GM19035 (cell line): Measurements from ENCODE around the gene GPSM1.

ENCODE experiments used
- ATAC-seq: cut with Tn5 transposase; IDR thresholded peaks from one replicate; pipeline ENCODE4 v1.9.1; 2021; ENCODE audit not compliant: unreplicated experiment

Gene GPSM1

GRCh38 chr9:136303825-136304416 is 23.4 kb upstream of the GPSM1 start, which contains the start of gene CCDC187:
CCDC187 (minus strand) TSS chr9:136304094; CDS start chr9:136303830, 264 bp downstream.
- no peak for ATAC-seq

- no peak for ATAC-seq
Observed at GRCh38 chr9:136304456-136304855, 22.9 kb upstream of the GPSM1 start.

GRCh38 chr9:136304981-136305380 is 22.4 kb upstream of the GPSM1 start:
- no peak for ATAC-seq

- ATAC-seq = no peak
Observed at GRCh38 chr9:136305804-136306203, 21.5 kb upstream of the GPSM1 start.

GRCh38 chr9:136306211-136307208 is 20.8 kb upstream of the GPSM1 start:
- no peak for ATAC-seq

- no peak for ATAC-seq
Observed at GRCh38 chr9:136307215-136307750, 20.1 kb upstream of the GPSM1 start.

- ATAC-seq = no peak
Observed at GRCh38 chr9:136308006-136308701, 19.2 kb upstream of the GPSM1 start.

- no peak for ATAC-seq
Observed at GRCh38 chr9:136308702-136309053, 18.7 kb upstream of the GPSM1 start.

- no peak for ATAC-seq
Observed at GRCh38 chr9:136309101-136309801, 18.1 kb upstream of the GPSM1 start.

GRCh38 chr9:136309806-136310220 is 17.5 kb upstream of the GPSM1 start:
- ATAC-seq = no peak

GRCh38 chr9:136310273-136311030 is 16.9 kb upstream of the GPSM1 start:
- no peak for ATAC-seq

- ATAC-seq = no peak
Observed at GRCh38 chr9:136311051-136312008, 16.0 kb upstream of the GPSM1 start.

GRCh38 chr9:136312009-136312375 is 15.3 kb upstream of the GPSM1 start:
- ATAC-seq = no peak

- ATAC-seq = no peak
Observed at GRCh38 chr9:136312436-136312835, 14.9 kb upstream of the GPSM1 start.

GRCh38 chr9:136313111-136314055 is 14.0 kb upstream of the GPSM1 start:
- no peak for ATAC-seq

- no peak for ATAC-seq
Observed at GRCh38 chr9:136314056-136314416, 13.3 kb upstream of the GPSM1 start.

GRCh38 chr9:136314944-136315343 is 12.4 kb upstream of the GPSM1 start:
- no peak for ATAC-seq

GRCh38 chr9:136316271-136316751 is 11.0 kb upstream of the GPSM1 start:
- ATAC-seq = no peak
